NCI-H1417 (cell line): ENCODE data around the gene MYADML2.
A peak's percentile ranks its signal among the peaks of the same experiment; 100 is the strongest.
"Not testable (repeated sequence)": the region's sequence is repeated elsewhere in the genome, so short reads cannot be mapped to it uniquely, and the experiment has no call there.

Experiments used
- DNase-seq, 3 experiments: peaks; one replicate each; lab custom pipeline; 2025; lab: John Stamatoyannopoulos, UW

The MYADML2 gene

DNA sequence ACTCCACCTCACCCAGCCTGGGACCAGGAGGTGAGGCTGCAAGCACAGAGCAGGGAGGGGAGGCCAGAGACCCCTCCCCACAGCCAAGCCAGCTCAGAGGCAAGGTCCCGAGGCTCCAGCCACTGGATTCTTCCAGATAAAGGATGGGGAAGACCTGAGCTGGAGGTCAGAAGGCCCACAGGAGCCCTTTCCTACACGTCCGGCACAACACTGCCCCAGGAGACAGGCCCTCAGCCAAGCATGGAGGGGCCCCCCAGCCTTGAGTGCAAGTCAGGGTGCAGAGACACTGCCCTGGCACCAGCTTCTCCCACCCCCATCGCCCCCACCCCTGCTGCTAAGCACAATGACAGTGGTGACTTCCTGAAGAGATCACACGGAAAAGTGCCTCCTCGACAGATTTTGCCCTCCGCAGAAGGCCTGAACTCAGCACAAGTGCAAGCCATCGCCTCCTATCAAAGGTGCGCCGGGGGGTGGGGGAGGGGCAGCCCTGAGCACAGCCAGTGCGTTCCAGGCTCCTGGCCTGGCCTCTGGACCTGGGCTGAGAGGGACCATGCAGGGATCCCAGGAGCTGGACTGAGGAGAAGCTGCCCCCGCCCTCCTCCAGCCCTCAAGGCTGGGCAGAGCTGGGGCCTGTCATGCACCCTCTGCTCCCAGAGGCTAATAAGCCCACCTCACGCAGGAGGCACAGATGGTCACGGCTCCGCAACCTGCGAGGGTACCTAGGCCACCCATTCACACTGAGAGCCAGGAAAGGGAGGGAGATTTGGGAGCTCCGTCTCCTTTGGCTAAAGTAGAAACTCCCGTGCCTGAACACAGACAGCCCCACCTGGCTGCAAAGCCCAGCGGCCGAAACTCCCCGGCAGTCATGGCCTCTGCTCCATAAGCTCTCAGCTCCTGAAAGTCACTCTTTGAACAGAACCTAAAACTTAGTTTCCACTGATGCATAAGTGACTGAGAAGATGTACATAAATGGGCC, 22.2 kb downstream of the MYADML2 start:
- no peak for DNase-seq

DNA sequence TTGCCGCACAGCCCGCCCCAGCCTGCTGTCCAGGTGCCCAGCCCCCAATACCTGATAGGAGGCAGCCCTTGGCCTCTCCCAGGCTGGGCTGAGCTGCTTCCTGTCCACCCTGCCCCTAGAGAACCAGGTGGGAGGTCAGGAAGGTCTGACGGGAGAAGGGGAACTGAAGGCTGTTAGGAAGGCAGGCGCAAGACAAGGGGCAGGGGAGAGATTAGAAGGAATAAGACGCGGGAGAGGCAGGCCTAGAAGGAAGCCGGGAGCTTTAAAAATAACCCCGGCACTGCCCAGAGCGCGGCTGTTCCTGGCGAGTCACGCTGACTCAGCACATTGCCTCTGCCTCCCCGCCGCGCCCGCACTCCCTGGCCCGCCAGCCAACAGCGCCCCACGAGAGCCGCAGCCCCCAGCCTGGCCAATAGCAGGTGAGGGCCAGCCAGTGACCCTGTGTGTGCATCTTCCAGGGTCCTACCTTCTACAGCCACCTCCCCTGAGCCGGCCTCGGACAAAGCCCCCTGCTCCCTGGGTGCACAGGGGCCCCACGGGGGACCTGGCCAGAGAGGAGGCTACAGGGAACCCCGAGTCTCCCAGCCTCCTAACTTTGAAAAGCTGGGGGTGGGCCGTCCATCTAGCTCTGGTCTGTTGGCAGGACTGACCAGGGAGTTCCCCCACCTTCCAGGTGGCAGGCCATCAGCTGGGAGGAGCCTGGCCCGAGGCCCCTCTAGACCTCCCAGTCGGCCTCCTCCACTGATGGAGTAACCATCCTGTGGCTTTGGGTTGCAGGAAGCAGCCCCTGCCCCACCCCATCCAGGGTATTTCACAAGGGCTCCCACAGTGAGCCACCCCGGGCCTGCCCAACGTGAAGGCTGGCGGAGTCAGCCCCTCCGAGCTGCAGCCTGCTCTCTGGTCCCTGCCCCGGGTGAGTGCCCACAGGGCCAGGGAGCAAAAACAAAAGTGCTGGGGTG, 23.5 kb downstream of the MYADML2 start:
- DNase-seq: no peak

DNA sequence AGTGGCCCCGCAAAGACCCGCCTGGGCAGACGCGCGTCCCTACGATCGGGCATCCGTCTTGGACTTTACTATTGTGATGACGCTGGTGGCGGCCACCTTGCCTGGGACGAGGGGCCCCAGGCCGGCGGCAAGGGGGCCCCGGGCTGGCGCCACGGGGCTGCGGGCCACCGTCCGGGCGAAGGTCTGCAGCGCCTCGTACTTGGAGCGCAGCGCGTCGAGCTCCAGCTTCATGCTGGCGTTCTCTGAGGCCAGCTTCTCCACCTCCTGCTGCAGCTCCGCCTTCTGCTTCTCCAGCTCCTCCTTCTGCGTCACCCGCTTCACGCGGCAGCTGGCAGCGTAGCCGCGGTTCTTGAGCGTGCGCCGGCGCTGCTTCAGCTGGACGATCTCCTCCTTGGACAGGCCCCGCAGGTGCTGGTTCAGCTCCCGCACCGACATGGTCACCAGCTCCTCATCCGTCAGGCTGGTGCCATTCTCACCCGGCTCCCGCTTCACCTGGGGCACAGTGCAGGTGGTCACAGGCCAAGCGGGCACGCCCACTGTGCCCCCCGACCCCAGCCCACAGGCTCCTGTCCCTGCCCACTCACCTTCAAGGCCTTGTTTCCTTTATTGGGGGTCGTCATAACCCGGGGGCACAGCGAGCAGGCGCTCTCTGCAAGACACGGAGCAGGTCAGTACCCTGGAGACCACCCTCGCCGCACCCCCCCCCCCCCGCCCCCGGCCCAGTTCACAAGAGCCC, 24.3 kb downstream of the MYADML2 start:
- no peak for DNase-seq

DNA sequence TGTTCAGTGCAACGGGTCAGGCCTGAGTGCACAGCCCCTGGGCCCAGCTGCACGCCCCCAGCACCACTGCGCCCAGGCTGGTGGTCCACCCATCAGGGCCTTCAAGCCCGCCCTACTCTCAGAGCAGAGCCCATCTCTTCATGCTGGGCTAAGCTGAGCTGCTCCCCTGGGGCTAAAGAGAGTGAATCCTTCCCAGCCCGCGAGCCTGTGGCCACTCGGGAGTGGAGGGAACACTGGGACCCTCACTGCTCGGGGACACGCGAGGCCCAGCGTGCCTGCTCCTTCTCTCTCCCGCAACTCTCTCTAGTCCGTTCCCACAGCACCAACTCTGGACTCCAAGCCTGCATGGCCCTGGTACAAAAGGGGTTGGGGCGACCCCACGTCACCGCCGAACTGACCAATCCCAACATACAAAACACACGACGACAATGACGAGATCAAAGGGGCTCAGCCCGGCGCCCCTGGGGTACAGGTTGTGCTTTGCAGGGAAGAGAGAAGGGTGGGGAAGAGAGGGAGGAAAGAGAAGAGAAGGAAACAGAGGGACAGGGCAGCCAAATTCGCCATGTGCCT, 25.0 kb downstream of the MYADML2 start:
- no peak for DNase-seq

DNA sequence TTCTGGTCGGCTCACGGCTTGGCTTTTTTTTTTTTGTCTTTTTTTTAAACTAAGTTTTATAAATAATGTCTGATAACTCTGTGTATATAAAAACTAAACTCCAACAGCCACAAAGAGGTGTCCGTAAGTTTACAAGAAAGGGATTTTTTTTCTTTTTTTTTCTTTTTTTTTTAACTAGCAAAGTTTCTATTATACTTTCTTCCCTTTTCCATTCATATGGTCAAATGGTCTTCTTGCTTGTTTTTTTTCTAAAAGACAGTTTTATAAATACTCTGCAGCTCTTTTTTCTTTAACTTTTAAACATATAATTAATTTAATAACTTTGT, 25.5 kb downstream of the MYADML2 start:
- no peak for DNase-seq

DNA sequence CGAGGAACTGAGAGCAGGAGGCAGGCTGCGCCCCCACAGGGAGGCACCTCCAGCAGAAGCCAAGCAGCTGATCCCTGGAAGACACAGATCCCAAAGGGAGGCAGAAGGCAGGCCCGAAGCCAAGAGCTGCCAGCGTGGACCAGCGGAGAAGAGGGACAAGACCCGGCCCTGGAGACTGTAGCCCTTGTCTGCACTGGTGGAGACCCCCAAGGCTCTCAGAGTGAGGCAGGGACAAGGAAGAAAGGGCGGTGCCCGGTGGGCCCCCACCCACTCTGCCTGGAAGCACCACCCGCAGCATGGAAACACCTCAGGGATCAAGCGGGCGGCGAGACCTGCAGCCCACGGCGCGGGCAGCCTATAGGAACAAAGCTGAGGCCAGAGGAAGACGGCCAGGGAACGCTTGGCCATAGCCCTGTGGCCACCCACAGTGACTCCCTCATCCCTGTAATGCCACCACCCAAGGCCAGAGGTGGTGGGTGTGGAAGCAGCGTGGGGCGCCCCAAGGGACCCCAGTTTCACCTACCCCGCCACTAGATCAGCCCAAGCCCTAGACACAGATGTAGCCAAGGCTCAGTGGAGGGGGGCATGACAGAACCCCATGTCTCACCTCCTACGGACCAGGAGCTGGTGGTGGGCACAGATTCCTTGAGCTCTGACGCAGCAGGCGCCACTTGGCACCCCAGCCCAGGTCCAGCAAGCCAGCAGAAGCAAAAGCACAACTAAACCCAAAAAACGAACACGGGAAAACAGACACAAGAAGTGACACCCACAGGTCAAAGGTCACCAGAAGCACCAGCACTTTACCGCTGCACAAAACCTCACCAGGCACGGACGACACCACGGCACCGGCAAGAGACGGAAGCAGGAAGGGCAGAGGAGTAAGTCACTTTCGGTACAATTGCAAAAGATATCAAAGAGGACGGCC, 26.2 kb downstream of the MYADML2 start:
- DNase-seq: no peak

DNA sequence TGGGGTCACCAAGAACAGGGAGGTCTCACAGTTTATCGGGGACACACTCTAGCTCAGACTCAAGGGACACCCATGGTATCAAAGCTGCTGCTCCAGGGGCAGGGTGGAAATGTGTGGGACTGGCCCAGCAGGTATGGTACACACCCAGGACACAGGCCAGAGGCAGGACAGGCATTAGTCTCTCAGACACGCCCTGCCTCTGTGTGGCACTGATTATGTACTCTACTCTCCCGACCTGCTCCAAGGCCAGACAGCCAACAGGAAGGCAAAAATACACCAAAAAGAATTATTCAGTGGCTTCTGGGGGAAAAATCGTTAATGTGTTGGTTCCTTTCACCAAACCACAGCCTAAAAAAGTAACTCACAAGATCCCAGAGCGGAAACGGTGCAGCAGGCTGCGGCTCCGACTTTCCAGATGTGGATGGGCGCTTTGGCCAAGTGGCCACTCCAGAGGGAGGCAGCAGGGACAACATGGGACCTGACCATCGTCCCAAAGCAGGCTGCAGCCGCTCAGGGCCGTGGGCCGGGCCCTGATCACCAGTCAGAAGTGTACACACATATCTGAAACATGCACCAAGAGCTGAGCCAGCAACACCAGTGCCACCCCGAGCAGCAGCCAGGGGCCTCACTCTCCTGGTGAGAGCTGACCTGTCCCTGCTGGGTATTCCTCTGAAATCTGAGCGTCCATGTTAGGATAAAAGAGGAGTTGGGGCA, 28.0 kb downstream of the MYADML2 start:
- no peak for DNase-seq

DNA sequence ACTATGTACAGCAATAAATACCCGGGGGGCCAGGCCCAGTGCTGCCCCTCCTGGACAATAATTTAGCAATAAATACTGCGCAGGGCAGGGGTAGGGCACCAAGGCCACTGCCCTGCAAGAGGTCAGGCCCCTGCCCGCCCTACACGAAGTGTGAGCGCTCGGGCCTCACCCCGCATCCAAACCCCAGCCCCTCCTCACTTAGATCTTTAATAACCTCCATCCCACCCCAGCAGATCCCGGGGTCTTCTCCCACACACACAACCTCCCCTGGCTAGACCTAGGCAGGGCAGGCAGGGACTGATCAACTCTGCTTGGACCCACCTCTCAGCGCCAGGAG, 28.7 kb downstream of the MYADML2 start:
- not testable (repeated sequence) for DNase-seq

DNA sequence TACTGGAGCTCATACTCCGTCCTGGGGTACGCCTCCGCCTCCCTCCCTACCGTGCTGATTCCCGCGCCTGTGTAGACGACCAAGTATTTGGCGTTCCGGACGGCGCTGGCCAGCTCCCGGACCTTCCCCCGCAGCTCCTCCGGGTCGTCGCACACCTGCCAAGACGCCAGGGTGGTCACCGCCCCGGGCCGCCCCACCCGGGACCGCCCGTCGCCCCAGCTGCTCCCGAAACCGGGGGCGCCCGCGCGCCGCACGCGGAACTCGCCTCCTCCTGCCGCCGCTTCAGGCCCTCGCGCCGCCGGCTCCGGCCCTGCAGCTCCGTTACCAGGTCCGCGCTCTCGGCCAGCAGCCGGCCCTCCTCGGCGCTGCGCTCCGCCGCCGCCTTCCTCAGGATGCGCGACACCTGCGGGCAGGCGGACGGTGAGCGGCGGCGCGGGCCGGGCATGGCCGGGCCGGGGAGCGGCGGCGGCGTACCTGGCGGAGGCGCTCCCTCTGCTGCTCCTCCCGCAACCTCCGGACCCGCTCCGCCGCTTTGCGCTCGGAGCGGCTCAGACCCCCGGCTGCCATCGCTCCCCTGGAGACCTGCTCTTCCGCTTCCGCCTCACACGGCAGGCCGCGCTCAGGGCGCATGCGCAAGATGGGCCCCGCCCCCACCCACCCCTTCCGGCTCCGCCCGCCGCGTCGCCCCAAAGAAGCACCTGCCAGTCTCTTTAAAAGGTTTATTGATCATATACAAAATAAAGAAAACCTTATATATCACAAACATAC, 29.3 kb downstream of the MYADML2 start, which contains the start of gene SIRT7:
Gene SIRT7 (minus strand): TSS at position 612 of the 768 bp plus-strand sequence. CDS start 45 bp downstream, at position 567.
- peak; percentile 84 to 88 (median 87) for DNase-seq

DNA sequence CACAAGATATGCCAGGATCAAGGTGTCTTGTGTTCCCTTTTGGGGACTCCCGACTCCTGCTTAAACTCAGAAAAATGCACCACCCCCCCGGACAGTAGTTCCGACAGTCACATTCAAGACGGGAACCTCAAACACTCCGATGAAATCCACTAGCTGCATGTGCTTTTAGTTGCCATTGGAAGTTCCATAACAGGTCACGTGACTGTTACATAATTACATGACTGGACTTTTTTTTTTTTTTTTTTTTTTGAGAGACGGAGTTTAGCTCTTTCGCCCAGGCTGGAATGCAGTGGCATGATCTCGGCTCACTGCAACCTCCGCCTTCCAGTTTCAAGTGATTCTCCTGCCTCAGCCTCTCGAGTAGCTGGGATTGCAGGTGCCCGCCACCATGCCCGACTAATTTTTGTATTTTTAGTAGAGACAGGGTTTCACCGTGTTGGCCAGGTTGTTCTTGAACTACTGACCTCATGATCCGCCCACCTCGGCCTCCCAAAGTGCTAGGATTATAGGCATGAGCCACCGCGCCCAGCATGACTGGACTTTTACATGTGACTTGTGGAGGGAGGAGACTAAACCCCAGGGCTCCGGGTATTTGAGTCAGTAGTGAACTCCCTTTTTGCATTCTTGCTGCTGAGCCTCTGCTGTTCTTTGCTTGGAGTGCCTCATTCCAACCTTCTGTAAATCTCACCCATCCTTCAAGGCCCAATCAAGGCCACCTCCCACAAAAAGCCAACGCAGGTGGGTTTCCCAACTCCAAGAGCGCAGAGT, 30.6 kb downstream of the MYADML2 start:
- no peak for DNase-seq

DNA sequence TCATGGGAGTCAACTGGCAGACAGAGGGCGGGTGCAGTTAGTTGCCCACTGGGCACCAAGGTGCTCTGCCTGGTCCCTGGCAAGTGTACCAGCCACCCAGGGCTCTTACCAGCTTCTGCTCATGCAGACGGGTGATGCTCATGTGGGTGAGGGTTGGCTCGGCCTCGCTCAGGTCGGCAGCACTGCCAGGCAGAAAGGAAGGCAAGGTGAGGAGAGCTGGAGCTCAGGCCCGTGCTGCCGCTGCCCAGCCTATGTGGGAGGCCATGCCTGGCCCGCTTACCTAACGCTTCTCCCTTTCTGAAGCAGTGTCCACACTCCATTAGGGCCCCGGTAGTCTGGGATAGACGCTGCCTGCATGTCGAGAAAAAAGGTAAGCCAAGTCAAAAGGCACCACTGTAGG, 31.7 kb downstream of the MYADML2 start:
- DNase-seq: no peak

DNA sequence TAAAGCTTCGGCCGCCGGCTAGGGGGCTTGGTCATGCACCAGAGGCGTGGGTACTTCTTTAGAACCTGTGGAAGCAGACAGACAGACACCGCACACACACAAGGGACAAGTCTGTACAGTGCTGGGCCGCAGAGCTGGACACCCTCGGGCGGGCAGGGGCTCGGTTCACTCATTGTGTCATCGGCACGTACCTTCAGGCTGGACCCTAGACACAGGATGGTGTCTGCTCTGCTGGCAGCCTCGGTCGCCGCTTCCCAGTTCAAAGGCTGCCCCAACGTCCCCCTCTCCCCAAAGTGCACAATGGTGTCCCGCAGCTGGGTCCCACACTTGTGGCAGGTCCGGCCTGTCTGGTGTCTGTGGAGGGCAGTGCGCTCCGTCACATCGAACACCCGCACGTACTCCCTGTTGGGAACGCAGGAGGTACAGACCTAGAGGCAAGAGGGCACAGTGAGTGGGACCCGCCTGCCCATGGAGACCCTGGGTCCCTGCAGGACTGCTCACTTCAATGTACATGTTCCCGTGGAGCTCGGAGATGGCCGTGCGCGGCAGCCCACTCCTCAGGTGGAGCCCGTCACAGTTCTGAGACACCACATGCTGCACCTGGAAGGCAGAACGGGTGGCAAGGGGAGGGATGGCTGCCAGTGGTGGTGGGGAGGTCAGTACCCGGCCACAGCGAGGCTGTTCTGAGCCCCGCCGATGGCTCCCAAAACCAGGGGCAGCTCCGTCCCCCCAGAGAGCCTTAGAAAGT, 32.8 kb downstream of the MYADML2 start:
- DNase-seq: no peak

DNA sequence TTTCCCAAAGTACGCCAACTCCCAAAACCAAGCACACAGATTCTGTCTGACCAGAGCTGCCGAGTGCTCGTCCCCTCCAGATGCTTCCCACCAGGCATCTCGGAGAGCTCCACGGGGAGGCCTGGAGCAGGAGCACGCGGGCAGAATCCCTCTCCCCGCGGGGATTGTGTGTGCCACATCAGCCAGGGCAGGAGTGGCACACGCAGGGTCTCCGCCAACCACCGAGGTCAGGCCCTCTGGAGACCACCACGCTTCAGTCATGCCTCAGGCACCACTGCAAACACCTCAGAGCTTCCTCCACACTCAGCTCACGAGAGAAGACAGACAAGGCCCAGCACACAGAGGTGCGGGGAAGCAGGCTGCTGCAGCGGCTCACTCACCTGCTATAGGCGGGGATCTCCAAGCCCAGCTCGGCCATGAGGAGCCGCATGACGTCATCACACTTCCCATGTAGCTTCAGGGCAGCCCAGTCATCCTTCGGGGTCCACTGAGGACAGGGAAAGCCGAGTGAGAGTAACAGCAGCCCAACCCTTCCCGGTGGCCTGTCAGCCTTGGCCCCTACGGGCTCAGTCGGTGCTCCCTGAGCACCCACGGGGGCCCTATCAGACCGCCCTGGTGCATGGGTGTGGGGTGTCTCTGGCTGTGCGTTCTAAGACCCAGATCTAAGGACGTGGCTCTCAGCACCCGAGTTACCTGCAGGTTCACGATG, 33.5 kb downstream of the MYADML2 start:
- DNase-seq: no peak

DNA sequence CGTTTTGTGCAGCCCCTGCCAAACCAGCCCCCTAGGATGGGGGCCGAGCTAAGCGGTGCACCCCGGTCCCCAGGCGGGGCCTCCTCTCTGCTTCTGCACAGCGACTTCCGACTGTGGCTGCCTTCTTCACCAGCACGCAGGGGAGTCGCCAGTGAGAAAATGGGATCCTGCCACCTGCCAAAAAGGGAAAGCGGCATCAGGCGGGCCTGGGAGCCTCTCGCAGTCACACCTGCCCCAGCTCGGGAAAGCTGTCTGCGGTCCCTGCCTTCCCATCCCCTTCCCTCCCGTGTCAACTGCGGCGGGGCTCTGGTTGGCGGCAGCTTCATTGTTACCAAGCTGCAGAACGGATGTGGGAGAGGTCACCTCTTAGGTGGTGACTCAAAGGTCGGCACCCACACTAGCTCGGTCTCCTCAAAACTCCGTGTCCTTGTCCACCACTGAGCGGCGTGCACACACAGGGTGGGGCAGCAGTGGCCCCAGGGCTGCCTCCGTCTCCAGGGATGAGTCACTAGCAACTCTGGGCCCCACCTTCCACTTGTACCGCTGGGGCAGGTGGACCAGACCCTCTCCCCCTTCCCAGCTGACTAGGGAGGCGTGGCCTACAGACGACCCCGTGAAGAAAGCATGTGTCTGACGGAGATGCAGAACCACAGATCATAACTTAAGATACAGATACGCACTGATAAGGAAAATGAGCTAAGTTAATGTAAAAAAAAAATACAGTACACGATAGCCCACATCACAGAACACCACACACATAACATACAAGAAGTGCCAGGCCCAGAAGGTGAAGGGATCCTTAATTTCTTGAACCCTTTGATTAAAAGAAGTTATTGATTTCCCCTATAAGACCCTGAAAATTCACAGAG, 34.4 kb downstream of the MYADML2 start:
- DNase-seq: no peak

DNA sequence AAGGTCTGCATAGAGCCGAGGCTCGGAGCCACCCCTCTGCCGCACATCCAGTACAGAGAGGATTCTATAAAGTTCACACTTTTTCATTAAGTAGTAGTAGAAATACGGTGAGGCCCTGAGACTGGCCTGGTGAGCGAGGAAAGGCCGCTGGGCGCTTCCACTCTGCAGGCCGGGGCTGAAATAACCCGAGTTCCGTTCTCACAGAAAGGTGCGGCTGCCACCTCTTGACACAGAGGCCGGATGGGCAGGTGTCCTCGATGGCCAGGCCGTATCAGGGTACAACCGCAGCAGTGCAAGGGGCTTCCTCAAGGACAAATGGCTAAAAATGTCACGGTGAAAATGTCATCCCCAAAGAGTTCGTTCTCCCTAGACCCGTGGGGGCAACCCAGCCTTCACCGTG, 35.1 kb downstream of the MYADML2 start:
- DNase-seq: no peak
